Gastroesophageal sphincter (tissue), 3 donors: ENCODE results near the gene GJC1.

Experiments used
- POLR2AphosphoS5 ChIP-seq: sonication (generic); formaldehyde crosslinking; IDR thresholded peaks from one replicate; pipeline ENCODE4 v1.6.1; 2017; ENCODE audit warnings: antibody characterized with exemption
- TF ChIP-seq, protein P1 (sequence below), 4 experiments: fragments of 200-600 bp in 2 of 4; fragments of 450-650 bp in 2 of 4; sonication (generic) in 1 of 4; IDR thresholded peaks; one replicate each; pipeline ENCODE4 v1.5.1; 2017 to 2019; ENCODE audit warnings: antibody characterized with exemption in 4 of 4, mild to moderate bottlenecking in 2 of 4, moderate library complexity in 2 of 4

DNA sequence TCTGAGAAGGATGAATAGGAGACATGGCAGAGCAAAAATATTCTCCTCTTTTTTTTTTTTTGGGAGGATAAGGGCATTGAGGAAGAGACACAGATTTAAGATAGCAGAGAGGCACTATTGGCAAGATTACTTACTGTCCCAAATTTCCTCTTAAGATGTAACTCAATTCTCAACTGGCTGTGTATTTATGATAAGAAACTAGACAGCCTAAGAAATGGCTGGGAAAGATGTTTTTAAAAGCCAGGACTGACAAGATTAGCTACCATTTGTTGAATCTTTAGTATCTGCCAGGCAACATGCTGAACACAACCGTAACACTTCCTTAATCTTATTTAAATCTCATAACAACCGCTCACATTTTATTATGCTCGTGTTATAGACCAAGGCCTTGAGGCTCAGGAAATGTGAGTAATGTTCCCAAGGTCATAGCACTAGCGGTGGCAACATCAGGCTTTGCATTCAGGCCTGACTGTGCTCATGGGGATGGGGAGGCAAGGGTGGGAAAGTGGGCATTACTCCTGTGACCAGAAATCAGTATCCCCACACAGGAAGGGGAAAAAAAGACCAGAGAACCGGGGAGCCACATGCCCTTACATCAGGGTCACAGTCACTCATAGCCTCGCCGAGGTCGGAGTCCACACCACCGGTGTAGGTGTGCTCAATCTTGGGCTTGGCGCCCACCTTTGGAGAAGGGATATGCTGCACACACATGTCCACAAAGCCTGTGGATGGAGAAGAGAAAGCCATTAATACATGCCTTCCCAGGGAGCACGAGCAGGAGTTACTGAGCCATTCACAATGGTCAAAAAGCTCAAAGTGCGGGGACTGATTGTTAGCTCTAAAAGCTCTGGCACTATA lies 33.2 kb upstream of the GJC1 start:
- TF ChIP-seq, protein P1, sequence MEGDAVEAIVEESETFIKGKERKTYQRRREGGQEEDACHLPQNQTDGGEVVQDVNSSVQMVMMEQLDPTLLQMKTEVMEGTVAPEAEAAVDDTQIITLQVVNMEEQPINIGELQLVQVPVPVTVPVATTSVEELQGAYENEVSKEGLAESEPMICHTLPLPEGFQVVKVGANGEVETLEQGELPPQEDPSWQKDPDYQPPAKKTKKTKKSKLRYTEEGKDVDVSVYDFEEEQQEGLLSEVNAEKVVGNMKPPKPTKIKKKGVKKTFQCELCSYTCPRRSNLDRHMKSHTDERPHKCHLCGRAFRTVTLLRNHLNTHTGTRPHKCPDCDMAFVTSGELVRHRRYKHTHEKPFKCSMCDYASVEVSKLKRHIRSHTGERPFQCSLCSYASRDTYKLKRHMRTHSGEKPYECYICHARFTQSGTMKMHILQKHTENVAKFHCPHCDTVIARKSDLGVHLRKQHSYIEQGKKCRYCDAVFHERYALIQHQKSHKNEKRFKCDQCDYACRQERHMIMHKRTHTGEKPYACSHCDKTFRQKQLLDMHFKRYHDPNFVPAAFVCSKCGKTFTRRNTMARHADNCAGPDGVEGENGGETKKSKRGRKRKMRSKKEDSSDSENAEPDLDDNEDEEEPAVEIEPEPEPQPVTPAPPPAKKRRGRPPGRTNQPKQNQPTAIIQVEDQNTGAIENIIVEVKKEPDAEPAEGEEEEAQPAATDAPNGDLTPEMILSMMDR (IDR thresholded peaks at IDR 0.05) = no peak
- no peak for TF ChIP-seq POLR2AphosphoS5
